ENCODE results near the gene PHKA2.

- no peak for TF ChIP-seq POLR2A (IDR thresholded peaks at IDR 0.05)
- no peak for TF ChIP-seq CTCF (IDR thresholded peaks at IDR 0.05)
- TF ChIP-seq EP300 (IDR thresholded peaks at IDR 0.05): no peak
Observed at GRCh38 chrX:18890049-18890381, 93.9 kb downstream of the PHKA2 start.

All from suprapubic skin (tissue), 3 donors.